ENCODE measurements around the gene KCNJ4.

The KCNJ4 gene

GRCh38 chr22:38455076-38455529 is at the start of gene KCNJ4:
Gene KCNJ4 (minus strand): TSS chr22:38455199. CDS start chr22:38428132, 27,067 bp downstream.
- Histone ChIP-seq H2AFZ (ENCODE audit: low read depth, low read length) (peak within 1 kb of the TSS; percentile 39), H3K4me1 (ENCODE audit: insufficient read depth, low read length) (peaks cover 40% of the 10 kb centered on the region), H3K9me3 (ENCODE audit: low read length) (no peaks in the 10 kb centered on the region), H3K27me3 (ENCODE audit: insufficient read depth, low read length) (peaks cover 20% of the 10 kb centered on the region), H3K36me3 (ENCODE audit: insufficient read depth, low read length) (no peaks in the 10 kb centered on the region), H3K4me3 (ENCODE audit: low read length) (peak within 1 kb of the TSS; percentile 50)

GRCh38 chr22:38503021-38503420 is 48.0 kb upstream of the KCNJ4 start:
- Histone ChIP-seq H3K27me3 (ENCODE audit: insufficient read depth, low read length) (no peaks in the 10 kb centered on the region), H2AFZ (ENCODE audit: low read depth, low read length) (no peak overlapping the region), H3K4me3 (ENCODE audit: low read length) (peak overlapping the region; percentile 96), H3K36me3 (ENCODE audit: insufficient read depth, low read length) (peaks cover 66% of the 10 kb centered on the region), H3K4me1 (ENCODE audit: insufficient read depth, low read length) (peaks cover 26% of the 10 kb centered on the region), H3K9me3 (ENCODE audit: low read length) (no peaks in the 10 kb centered on the region)

DNA sequence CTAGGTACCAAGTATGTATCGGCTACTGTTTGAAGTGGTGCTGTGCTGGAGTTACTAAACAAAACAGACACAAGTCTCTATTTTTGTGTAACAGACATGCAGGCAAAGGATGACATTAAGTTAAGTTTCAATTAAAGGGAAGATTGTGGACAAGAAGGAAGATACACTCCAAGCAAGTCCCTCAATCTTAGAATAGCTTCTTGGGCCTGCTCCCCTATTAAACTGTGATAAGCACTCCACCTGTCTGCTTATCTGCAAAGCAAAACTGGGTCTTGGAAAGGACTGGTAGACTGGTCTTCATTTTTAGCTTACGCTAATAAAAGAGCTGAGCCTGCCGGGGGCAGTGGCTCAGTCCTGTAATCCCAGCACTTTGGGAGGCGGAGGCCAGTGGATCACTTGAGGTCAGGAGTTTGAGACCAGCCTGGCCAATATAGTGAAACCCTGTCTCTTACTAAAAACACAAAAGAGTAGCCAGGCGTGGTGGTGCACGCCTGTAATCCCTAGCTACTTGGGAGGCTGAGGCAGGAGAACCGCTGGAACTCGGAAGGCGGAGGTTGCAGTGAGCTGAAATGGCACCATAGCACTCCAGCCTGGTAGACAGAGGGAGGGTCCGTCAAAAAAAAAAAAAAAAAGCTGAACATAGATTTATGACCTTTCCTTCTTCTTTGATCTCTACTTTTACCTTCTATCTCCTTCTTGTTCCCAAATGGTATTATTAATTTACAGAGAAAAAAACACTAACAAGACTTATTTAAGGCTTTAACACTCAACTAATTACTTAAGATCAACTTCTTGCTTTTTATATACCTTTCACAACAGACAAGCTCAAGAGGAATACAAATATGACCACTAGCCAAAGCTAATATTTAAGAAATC is 47.0 kb upstream of the KCNJ4 start:
- H3K4me3 ChIP-seq (ENCODE audit: low read length), result peak overlapping the region; percentile 96
- H2AFZ ChIP-seq (ENCODE audit: low read depth, low read length), result no peak overlapping the region
- no peaks in the 10 kb centered on the region for H3K27me3 ChIP-seq (ENCODE audit: insufficient read depth, low read length)
- no peaks in the 10 kb centered on the region for H3K9me3 ChIP-seq (ENCODE audit: low read length)
- peaks cover 76% of the 10 kb centered on the region for H3K36me3 ChIP-seq (ENCODE audit: insufficient read depth, low read length)
- H3K4me1 ChIP-seq (ENCODE audit: insufficient read depth, low read length), result peaks cover 26% of the 10 kb centered on the region

DNA sequence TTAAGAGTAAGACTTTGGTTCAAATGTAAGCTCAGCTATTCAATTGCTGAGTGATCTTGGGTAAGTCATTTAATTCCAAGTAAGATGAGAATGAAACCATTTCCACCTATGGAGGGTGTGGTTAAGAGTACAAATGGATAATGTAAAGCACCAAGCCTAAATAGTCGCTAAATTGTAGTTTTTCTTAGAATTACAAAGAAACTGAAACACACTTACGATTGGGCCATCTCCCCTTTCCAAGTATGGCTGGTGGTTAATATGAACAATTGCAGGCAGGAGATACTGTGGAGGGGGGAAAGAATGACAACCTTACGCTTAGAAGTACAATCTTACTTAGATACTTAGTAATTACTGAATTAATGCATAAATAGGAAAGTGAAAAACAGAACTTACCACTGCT is 42.9 kb upstream of the KCNJ4 start:
- H3K27me3 ChIP-seq (ENCODE audit: insufficient read depth, low read length), result no peaks in the 10 kb centered on the region
- peaks cover 94% of the 10 kb centered on the region for H3K36me3 ChIP-seq (ENCODE audit: insufficient read depth, low read length)
- no peak overlapping the region for H3K4me3 ChIP-seq (ENCODE audit: low read length)
- H2AFZ ChIP-seq (ENCODE audit: low read depth, low read length), result no peak overlapping the region
- H3K9me3 ChIP-seq (ENCODE audit: low read length), result no peaks in the 10 kb centered on the region
- peaks cover 5% of the 10 kb centered on the region for H3K4me1 ChIP-seq (ENCODE audit: insufficient read depth, low read length)

GRCh38 chr22:38494939-38495338 is 39.9 kb upstream of the KCNJ4 start:
- H3K27me3 ChIP-seq (ENCODE audit: insufficient read depth, low read length), result no peaks in the 10 kb centered on the region
- H3K36me3 ChIP-seq (ENCODE audit: insufficient read depth, low read length), result peaks cover 95% of the 10 kb centered on the region
- H3K4me3 ChIP-seq (ENCODE audit: low read length), result no peak overlapping the region
- H3K9me3 ChIP-seq (ENCODE audit: low read length), result no peaks in the 10 kb centered on the region
- H3K4me1 ChIP-seq (ENCODE audit: insufficient read depth, low read length), result no peaks in the 10 kb centered on the region
- H2AFZ ChIP-seq (ENCODE audit: low read depth, low read length), result no peak overlapping the region

- no peak overlapping the region for H3K4me3 ChIP-seq (ENCODE audit: low read length)
- no peak overlapping the region for H2AFZ ChIP-seq (ENCODE audit: low read depth, low read length)
- H3K36me3 ChIP-seq (ENCODE audit: insufficient read depth, low read length), result peaks cover 95% of the 10 kb centered on the region
- no peaks in the 10 kb centered on the region for H3K9me3 ChIP-seq (ENCODE audit: low read length)
- H3K27me3 ChIP-seq (ENCODE audit: insufficient read depth, low read length), result no peaks in the 10 kb centered on the region
- H3K4me1 ChIP-seq (ENCODE audit: insufficient read depth, low read length), result no peaks in the 10 kb centered on the region
Observed at GRCh38 chr22:38494498-38494897, 39.5 kb upstream of the KCNJ4 start.

GRCh38 chr22:38491707-38492348 is 36.8 kb upstream of the KCNJ4 start:
- Histone ChIP-seq H3K27me3 (ENCODE audit: insufficient read depth, low read length) (no peaks in the 10 kb centered on the region), H3K36me3 (ENCODE audit: insufficient read depth, low read length) (peaks cover 93% of the 10 kb centered on the region), H2AFZ (ENCODE audit: low read depth, low read length) (no peak overlapping the region), H3K4me3 (ENCODE audit: low read length) (no peak overlapping the region), H3K4me1 (ENCODE audit: insufficient read depth, low read length) (no peaks in the 10 kb centered on the region), H3K9me3 (ENCODE audit: low read length) (no peaks in the 10 kb centered on the region)

GRCh38 chr22:38490915-38491314 is 35.9 kb upstream of the KCNJ4 start:
- Histone ChIP-seq H3K27me3 (ENCODE audit: insufficient read depth, low read length) (no peaks in the 10 kb centered on the region), H3K36me3 (ENCODE audit: insufficient read depth, low read length) (peaks cover 93% of the 10 kb centered on the region), H2AFZ (ENCODE audit: low read depth, low read length) (no peak overlapping the region), H3K4me1 (ENCODE audit: insufficient read depth, low read length) (no peaks in the 10 kb centered on the region), H3K4me3 (ENCODE audit: low read length) (no peak overlapping the region), H3K9me3 (ENCODE audit: low read length) (no peaks in the 10 kb centered on the region)

GRCh38 chr22:38490475-38490874 is 35.5 kb upstream of the KCNJ4 start:
- Histone ChIP-seq H3K36me3 (ENCODE audit: insufficient read depth, low read length) (peaks cover 92% of the 10 kb centered on the region), H3K4me1 (ENCODE audit: insufficient read depth, low read length) (no peaks in the 10 kb centered on the region), H2AFZ (ENCODE audit: low read depth, low read length) (no peak overlapping the region), H3K27me3 (ENCODE audit: insufficient read depth, low read length) (no peaks in the 10 kb centered on the region), H3K4me3 (ENCODE audit: low read length) (no peak overlapping the region), H3K9me3 (ENCODE audit: low read length) (no peaks in the 10 kb centered on the region)

DNA sequence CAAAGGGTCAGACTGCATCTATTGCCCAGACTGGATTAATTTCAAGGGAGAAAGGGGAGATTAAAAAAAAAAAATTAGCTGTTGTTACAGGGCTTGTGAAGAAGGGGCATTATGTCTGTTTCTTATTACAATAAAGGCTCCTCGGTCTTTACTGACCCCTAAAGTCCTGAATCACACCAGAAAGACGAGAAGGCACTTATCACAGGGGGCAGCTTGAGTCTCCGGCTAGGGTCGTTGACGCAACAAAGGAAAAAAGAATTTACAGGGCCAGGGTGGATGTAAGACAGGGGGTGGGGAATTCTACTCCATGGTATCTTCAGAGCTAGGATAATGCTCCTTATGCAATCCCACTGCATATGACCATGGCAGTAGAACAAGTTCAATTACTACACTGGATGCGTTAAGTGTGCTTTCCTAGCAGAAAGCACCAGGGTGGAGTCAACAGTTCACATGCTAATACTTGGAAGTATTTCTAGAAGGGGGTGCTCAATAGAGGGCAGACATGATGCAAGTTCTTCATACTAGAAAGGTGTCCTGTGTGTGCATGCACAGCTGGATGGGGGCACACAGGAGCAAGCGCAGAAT is 34.7 kb upstream of the KCNJ4 start:
- Histone ChIP-seq H3K36me3 (ENCODE audit: insufficient read depth, low read length) (peaks cover 93% of the 10 kb centered on the region), H3K4me1 (ENCODE audit: insufficient read depth, low read length) (no peaks in the 10 kb centered on the region)

DNA sequence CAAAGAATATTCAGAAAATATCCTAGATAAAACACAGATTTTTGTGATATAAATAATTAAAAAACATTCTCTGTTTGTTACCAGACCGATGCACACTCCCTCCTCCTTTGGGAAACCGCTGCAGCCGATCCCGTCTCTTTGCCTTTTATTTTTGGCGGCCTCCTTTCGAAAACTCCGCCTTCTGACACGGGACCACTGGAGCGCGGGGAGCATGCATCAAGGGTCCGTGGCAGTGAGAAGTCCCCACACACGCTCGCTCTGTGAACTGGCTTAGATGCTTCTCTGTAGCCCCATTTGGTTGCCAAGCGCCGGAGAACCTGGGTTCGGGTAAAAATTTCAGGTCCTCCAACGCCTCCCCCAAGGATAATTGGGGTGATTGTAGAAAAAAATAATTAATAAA is 34.1 kb upstream of the KCNJ4 start:
- H3K36me3 ChIP-seq (ENCODE audit: insufficient read depth, low read length), result peaks cover 93% of the 10 kb centered on the region
- H3K4me3 ChIP-seq (ENCODE audit: low read length), result no peak overlapping the region
- H2AFZ ChIP-seq (ENCODE audit: low read depth, low read length), result no peak overlapping the region
- H3K9me3 ChIP-seq (ENCODE audit: low read length), result no peaks in the 10 kb centered on the region
- no peaks in the 10 kb centered on the region for H3K27me3 ChIP-seq (ENCODE audit: insufficient read depth, low read length)
- H3K4me1 ChIP-seq (ENCODE audit: insufficient read depth, low read length), result no peaks in the 10 kb centered on the region

More for the DNA sequence above, 34.7 kb upstream of the KCNJ4 start:
- H2AFZ ChIP-seq (ENCODE audit: low read depth, low read length), result no peak overlapping the region
- no peak overlapping the region for H3K4me3 ChIP-seq (ENCODE audit: low read length)
- H3K27me3 ChIP-seq (ENCODE audit: insufficient read depth, low read length), result no peaks in the 10 kb centered on the region
- H3K9me3 ChIP-seq (ENCODE audit: low read length), result no peaks in the 10 kb centered on the region

- Histone ChIP-seq H3K36me3 (ENCODE audit: insufficient read depth, low read length) (peaks cover 93% of the 10 kb centered on the region), H3K4me1 (ENCODE audit: insufficient read depth, low read length) (no peaks in the 10 kb centered on the region)
Observed at GRCh38 chr22:38487946-38488345, 32.9 kb upstream of the KCNJ4 start.

DNA sequence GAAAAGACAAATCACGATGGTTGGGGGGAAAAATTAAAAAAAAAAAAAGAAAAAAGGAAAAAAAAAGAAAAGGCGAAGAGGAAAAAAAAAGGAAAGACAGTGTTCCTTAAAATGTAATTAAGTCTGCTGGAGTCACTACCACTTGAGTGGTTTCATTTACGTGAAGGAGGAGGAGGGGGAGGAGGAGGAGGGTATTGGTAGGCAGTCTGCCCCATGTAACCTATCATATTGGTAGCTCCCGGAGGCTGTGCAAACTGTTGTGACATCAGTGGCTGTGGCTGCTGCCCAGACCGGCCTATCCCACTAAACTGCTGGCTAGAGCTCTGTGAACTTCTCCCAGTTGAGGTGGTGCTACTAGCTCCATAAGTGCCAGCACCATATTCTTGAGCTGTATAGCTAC is 30.8 kb upstream of the KCNJ4 start:
- no peak overlapping the region for H3K4me3 ChIP-seq (ENCODE audit: low read length)
- H3K36me3 ChIP-seq (ENCODE audit: insufficient read depth, low read length), result peaks cover 94% of the 10 kb centered on the region
- no peaks in the 10 kb centered on the region for H3K9me3 ChIP-seq (ENCODE audit: low read length)
- H2AFZ ChIP-seq (ENCODE audit: low read depth, low read length), result no peak overlapping the region
- no peaks in the 10 kb centered on the region for H3K27me3 ChIP-seq (ENCODE audit: insufficient read depth, low read length)
- H3K4me1 ChIP-seq (ENCODE audit: insufficient read depth, low read length), result no peaks in the 10 kb centered on the region

More at GRCh38 chr22:38487946-38488345, 32.9 kb upstream of the KCNJ4 start:
- no peaks in the 10 kb centered on the region for H3K9me3 ChIP-seq (ENCODE audit: low read length)
- no peak overlapping the region for H3K4me3 ChIP-seq (ENCODE audit: low read length)
- H2AFZ ChIP-seq (ENCODE audit: low read depth, low read length), result no peak overlapping the region
- no peaks in the 10 kb centered on the region for H3K27me3 ChIP-seq (ENCODE audit: insufficient read depth, low read length)
